Measurements from ENCODE around the gene RIMS4.

Gene RIMS4

DNA sequence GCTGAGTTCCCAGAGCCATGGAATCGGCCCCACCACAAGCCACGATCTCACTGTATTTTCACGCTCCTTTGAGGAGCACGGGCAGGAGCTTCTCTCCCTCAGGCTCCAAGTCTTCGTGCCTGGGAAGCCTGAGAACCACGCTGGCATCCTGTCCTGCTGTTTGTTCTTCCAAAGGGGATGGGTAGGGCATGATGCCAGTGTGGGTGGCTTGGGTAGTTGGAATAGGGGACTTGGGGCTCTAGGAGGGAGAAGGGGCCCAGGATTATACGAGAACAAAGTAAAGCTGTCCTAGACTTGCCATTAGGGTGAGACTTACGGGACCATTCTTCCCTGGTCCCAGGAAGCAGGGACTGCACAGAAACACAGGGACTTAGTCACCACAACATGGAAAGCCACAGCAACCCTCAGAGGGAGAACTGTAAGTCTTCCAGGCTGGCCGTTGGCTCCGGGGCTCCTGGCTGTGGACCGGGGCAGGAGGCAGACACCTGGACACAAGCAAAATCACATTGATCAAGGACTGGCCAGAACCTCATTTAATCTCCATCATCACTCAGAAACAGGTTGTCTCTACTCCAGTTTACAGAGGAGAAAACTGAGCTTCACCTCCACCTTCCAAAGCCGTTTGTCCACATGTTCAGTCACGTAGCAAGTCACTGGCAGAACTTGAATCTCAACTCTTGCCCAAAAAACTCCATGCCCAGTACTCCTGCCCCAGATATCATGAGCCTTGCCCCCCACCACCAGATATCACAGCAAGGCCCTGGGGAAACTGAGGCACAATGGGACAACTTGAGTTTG lies 93.8 kb downstream of the RIMS4 start:
- no peak overlapping the region for H3K4me3 ChIP-seq (ENCODE audit: low read depth, low read length)
- TF ChIP-seq, protein P1, sequence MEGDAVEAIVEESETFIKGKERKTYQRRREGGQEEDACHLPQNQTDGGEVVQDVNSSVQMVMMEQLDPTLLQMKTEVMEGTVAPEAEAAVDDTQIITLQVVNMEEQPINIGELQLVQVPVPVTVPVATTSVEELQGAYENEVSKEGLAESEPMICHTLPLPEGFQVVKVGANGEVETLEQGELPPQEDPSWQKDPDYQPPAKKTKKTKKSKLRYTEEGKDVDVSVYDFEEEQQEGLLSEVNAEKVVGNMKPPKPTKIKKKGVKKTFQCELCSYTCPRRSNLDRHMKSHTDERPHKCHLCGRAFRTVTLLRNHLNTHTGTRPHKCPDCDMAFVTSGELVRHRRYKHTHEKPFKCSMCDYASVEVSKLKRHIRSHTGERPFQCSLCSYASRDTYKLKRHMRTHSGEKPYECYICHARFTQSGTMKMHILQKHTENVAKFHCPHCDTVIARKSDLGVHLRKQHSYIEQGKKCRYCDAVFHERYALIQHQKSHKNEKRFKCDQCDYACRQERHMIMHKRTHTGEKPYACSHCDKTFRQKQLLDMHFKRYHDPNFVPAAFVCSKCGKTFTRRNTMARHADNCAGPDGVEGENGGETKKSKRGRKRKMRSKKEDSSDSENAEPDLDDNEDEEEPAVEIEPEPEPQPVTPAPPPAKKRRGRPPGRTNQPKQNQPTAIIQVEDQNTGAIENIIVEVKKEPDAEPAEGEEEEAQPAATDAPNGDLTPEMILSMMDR (IDR thresholded peaks at IDR 0.05; ENCODE audit: borderline replicate concordance, insufficient read depth, low read depth, low read length), result no peak

- no peak overlapping the region for H3K4me3 ChIP-seq (ENCODE audit: low read depth, low read length)
- TF ChIP-seq, protein P1 (IDR thresholded peaks at IDR 0.05; ENCODE audit: borderline replicate concordance, insufficient read depth, low read depth, low read length), result no peak
Measured at GRCh38 chr20:44715499-44716308, 94.6 kb downstream of the RIMS4 start.

DNA sequence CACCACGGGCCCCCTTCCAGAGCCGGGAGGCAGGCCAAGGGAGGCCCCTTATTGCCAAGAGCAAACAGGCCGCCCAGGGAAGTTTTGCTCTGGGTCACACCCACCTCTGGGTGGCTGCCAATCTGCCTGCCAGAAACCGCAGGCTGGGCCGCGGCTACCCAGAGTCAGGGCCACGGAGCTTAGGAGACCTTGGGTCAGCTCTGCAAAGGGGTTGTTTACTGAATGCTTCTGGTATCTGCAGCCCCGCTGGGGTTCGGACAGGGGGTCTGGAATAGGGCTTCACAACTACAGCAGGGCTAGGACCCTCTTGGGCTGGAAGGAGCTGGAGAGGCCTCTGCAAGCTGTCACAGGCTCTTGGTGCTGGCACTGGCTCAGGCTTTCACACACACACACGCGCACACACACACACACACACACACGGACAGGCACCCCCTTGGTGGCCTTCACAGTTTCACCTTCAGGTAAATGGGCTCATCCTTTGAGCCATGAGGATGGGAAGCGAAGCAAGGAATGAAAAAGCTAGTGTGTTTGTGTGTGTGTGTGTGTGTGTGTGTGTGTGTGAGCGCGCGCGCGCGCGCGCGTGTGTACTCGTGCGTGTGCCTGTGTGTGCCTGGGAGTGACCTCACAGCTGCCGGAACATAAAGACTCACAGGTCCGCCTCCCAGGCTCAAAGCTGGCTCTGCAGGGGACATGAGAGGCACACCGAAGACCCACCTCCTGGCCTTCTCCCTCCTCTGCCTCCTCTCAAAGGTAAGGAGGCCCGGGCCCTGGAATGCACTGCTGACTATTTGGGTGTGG lies 95.4 kb downstream of the RIMS4 start, which contains the start of gene CCN5:
Gene CCN5 (plus strand): TSS at position 669 of the 798 bp plus-strand sequence. CDS start 22 bp downstream, at position 691.
- TF ChIP-seq, protein P1 (IDR thresholded peaks at IDR 0.05; ENCODE audit: borderline replicate concordance, insufficient read depth, low read depth, low read length), result no peak
- no peak within 1 kb of the TSS for H3K4me3 ChIP-seq (ENCODE audit: low read depth, low read length)

DNA sequence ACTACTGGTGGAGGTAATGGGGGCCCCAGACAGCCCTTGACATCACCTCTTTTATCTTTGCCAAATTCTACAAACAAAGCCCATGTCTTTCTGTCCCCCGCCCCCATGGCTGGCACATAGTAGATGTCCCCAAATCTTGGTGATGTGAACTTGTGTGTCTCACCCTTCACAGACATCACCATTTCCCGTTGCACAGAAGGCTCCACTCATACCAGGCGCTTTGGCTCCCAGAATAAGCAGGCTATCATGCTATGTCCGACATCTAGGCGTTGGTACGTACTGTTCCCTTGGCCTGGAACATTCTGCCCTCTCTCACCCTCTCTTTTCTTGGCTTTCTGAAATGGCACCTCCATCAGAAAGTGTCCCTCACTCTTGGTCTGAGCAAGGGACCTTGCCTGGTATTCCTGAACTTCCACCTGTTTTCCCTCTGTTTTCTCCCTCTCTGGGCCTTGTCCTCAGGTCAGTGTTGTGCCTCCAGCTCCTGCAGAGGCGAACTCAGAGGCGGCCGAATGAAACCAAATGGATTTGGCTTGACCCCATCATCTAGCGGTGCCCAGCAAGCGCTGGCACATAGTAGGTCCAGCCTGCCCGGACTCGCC lies 96.1 kb downstream of the RIMS4 start:
- TF ChIP-seq, protein P1 (IDR thresholded peaks at IDR 0.05; ENCODE audit: borderline replicate concordance, insufficient read depth, low read depth, low read length), result no peak
- H3K4me3 ChIP-seq (ENCODE audit: low read depth, low read length), result no peak overlapping the region

- H3K4me3 ChIP-seq (ENCODE audit: low read depth, low read length), result no peak overlapping the region
- TF ChIP-seq, protein P1 (IDR thresholded peaks at IDR 0.05; ENCODE audit: borderline replicate concordance, insufficient read depth, low read depth, low read length), result no peak
Measured at GRCh38 chr20:44711237-44711636, 99.1 kb downstream of the RIMS4 start.

DNA sequence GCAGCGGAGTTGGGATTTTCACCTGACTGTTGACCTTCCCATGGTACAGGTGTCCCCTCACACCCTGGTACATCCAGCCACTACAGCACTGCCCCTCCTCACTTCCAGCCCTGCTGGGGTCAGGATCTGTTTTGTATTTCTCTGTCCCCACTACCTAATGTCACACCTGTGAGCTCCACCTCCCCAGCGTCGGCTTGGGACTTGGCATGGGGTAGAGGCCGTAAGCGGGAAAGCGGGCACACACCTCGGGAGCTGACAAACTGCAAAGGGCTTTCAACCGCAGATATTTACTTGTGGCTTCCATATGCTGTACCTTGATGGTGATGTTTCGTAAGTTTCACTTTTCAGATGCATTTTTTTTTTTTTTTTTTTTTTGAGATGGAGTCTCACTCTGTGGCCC lies 100.5 kb downstream of the RIMS4 start:
- no peak overlapping the region for H3K4me3 ChIP-seq (ENCODE audit: low read depth, low read length)
- TF ChIP-seq, protein P1 (IDR thresholded peaks at IDR 0.05; ENCODE audit: borderline replicate concordance, insufficient read depth, low read depth, low read length), result no peak
